Activated CD4-positive, alpha-beta memory T cell treated with anti-CD3 and anti-CD28 coated beads, Interleukin-2, amount 10 ng/mL, durations not matched to agents 7 days and 5 days (primary cell): Measurements from ENCODE around the gene FGF21. TPM values are rescaled to one million over a fixed set of nuclear protein-coding genes. Genes with fewer than 3 reads are reported as not detected.
"Not testable (repeated sequence)": the region's sequence is repeated elsewhere in the genome, so short reads cannot be mapped to it uniquely, and the experiment has no call there.

Source experiments
- CTCF ChIA-PET: fragments of 350-600 bp; sonication (Branson Sonifier 250); formaldehyde crosslinking; loops from one replicate; lab custom pipeline; 2021; ENCODE audit warnings: antibody characterized with exemption, inconsistent platforms; lab: Charles Lee
- POLR2A ChIA-PET: fragments of 350-600 bp; sonication (Branson Sonifier 250); formaldehyde crosslinking; loops from one replicate; lab custom pipeline; 2021; ENCODE audit warnings: antibody characterized with exemption; lab: Charles Lee
- DNase-seq: peaks from one replicate; pipeline ENCODE4 v3.0.0-alpha.2; 2020
- H3K27ac Mint-ChIP-seq: one replicate; pipeline ENCODE4 v1.8.0; 2021; ENCODE audit warnings: mild to moderate bottlenecking, mixed read lengths
- H3K27me3 Mint-ChIP-seq: one replicate; pipeline ENCODE4 v1.8.0; 2021; ENCODE audit warnings: mixed read lengths
- H3K36me3 Mint-ChIP-seq: one replicate; pipeline ENCODE4 v1.8.0; 2021; ENCODE audit warnings: low read depth, mixed read lengths
- H3K4me1 Mint-ChIP-seq: one replicate; pipeline ENCODE4 v1.8.0; 2021; ENCODE audit warnings: mixed read lengths
- H3K4me3 Mint-ChIP-seq: one replicate; pipeline ENCODE4 v1.8.0; 2021; ENCODE audit warnings: mild to moderate bottlenecking, mixed read lengths
- H3K9me3 Mint-ChIP-seq: one replicate; pipeline ENCODE4 v1.8.0; 2021; ENCODE audit warnings: mixed read lengths
- total RNA-seq, 2 experiments: library from RNA; stranded (reverse); gene quantifications; one replicate each; pipeline ENCODE4 v1.2.3, GENCODE V29; 2021

Gene FGF21
- total RNA-seq, 2 experiments from 2014 or later, result not detected

DNA sequence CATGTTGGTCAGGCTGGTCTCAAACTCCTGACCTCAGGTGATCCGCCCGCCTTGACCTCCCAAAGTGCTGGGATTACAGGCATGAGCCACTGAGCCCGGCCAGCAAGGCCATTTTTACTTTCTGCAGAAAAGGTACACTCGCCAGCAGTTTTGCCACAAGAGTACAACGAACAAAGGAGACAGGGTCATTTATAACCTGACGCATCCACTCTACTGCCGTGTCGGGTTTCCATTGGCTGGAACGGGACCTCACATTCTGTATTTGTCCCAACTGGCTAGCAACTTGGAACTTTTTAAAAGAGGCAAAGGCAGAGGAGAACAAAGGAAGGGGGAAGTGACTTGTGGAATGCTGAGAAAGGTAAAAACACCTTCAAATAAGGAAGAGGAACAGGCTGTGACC is 32.0 kb downstream of the FGF21 start:
- DNase-seq, H3K36me3 Mint-ChIP-seq, H3K9me3 Mint-ChIP-seq, H3K27ac Mint-ChIP-seq, H3K4me3 Mint-ChIP-seq, H3K4me1 Mint-ChIP-seq: not testable (repeated sequence)
- POLR2A ChIA-PET, result interaction anchor here (0.9 kb wide), 1 partner anchor 183 kb away, joined by 3 read pairs; no protein-coding TSS in a partner anchor
- peaks cover 13% of the 10 kb centered on the region for H3K27me3 Mint-ChIP-seq
- CTCF ChIA-PET, result interaction anchor here (0.7 to 6.0 kb wide), 28 partner anchors 8 to 330 kb away, joined by 3 to 109 read pairs (median 4); partner anchors contain the start of genes CA11, GYS1, HSD17B14 and NUCB1

DNA sequence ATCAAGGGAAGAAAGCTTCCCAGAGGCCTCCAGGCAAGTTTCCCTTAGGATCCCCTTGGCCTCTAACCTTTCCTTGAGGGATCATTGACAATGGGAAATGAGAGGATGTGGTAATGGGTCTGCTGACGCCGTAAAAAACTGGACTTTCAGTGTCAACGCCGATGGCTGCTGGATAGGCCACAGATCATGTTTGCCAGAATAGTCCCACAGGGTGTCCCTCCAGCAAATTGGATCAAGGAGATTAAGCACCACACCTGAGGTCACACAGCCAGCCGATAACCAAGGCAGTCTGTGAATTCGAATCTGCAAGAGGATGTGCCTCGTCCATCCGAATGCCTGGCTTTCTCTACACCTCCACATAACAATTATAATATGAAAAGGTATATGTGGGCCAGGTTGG is 37.9 kb downstream of the FGF21 start:
- no peaks in the 10 kb centered on the region for H3K36me3 Mint-ChIP-seq
- peaks cover 8% of the 10 kb centered on the region for H3K4me1 Mint-ChIP-seq
- H3K4me3 Mint-ChIP-seq, result no peak overlapping the region
- no peak for DNase-seq
- H3K9me3 Mint-ChIP-seq, result no peaks in the 10 kb centered on the region
- H3K27me3 Mint-ChIP-seq, result no peaks in the 10 kb centered on the region
- ChIA-PET POLR2A (interaction anchor here (0.6 kb wide), 1 partner anchor 47 kb away, joined by 4 read pairs; no protein-coding TSS in a partner anchor), CTCF (interaction anchor here (0.9 to 4.1 kb wide), 4 partner anchors 11 to 49 kb away, joined by 3 to 71 read pairs (median 18); partner anchors contain the start of genes BCAT2 and HSD17B14)
- no peak overlapping the region for H3K27ac Mint-ChIP-seq

DNA sequence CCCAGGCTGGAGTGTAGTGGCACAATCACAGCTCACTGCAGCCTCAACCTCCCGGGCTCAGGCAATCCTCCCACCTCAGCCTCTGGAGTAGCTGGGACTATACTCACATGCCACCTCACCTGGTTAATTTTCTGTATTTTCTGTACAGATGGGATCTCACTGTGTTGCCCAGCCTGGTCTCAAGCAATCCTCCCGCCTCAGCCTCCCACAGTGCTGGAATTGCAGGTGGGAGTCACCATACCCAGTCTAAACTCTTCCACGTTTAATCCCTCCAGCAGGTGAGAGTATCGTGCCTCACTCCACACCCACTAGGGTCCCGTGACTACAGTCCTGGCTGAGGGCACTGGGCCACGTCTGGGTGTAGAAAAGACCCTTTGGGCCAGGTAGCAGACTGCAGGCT is 39.0 kb downstream of the FGF21 start:
- no peak for DNase-seq
- Mint-ChIP-seq H3K27ac (no peak overlapping the region), H3K36me3 (no peaks in the 10 kb centered on the region), H3K4me3 (peak overlapping the region; percentile 90), H3K4me1 (peaks cover 8% of the 10 kb centered on the region), H3K27me3 (no peaks in the 10 kb centered on the region), H3K9me3 (no peaks in the 10 kb centered on the region)
- CTCF ChIA-PET, result interaction anchor here (0.6 to 4.1 kb wide), 7 partner anchors 12 to 177 kb away, joined by 3 to 71 read pairs (median 20); partner anchors contain the start of genes BAX and BCAT2
- POLR2A ChIA-PET, result interaction anchor here (1.6 kb wide), 1 partner anchor 42 kb away, joined by 5 read pairs; the partner anchor contains the start of gene HSD17B14

DNA sequence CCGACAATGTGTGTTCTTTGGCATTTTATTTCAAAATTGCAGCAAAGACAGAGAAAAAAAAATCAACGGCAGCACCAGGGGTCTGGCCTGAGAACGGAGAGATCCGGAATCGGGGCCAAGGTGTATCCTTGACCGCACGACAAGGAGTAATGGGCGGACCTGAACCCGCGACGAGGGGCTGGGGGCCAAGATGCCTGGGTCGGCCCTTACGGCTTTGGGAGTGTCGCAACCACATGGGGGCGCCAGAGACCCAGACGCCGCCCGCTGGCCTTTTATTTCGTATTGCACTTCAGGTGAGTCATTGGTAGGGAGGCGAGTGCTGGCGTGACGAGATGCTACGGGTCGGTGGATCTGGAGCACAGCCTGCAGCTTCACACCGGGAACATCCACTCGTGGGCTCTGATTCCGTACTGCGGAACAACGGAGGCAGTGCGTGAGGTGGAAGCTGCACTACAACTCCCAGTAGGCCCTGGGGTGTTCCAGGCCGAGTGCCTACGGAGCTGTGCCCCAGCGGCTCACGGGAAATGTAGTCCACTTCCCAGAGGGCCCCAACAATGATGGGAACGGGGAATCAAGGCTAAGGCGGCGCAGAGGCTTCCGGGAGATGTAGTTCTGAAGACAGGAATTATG is 39.8 kb downstream of the FGF21 start:
- no peaks in the 10 kb centered on the region for H3K36me3 Mint-ChIP-seq
- H3K4me3 Mint-ChIP-seq, result peak overlapping the region; percentile 90
- ChIA-PET CTCF (interaction anchor here (0.7 to 4.1 kb wide), 34 partner anchors 9 to 303 kb away, joined by 3 to 71 read pairs (median 5); partner anchors contain the start of genes BAX, BCAT2, DHDH and GYS1), POLR2A (interaction anchor here (0.6 to 2.3 kb wide), 7 partner anchors 10 to 176 kb away, joined by 3 to 22 read pairs (median 5); partner anchors contain the start of genes BCAT2 and HSD17B14)
- no peaks in the 10 kb centered on the region for H3K27me3 Mint-ChIP-seq
- DNase-seq, result peak; percentile 89
- peaks cover 8% of the 10 kb centered on the region for H3K4me1 Mint-ChIP-seq
- H3K27ac Mint-ChIP-seq, result peak overlapping the region; percentile 80
- no peaks in the 10 kb centered on the region for H3K9me3 Mint-ChIP-seq

DNA sequence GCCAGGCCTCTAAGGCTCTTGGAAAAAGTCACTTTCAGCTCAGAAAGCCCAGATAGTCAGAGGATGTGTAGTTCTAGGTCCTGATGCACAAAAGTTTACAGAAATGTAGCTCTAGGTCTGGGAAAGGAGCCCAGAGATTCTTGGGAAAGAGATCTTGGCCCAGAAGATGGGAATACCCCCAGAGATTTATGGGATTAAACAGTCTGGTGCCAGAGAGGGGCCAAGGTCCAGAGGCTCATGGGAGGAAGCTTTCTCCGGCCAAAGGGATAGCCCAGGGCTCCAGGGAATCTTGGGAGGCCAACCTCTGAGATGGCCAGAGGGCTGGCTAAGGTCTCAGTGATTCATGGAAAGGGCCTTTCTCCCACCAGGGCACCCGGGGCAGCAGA is 40.4 kb downstream of the FGF21 start:
- Mint-ChIP-seq H3K9me3 (no peaks in the 10 kb centered on the region), H3K4me3 (peak overlapping the region; percentile 90), H3K36me3 (no peaks in the 10 kb centered on the region), H3K4me1 (peaks cover 8% of the 10 kb centered on the region), H3K27me3 (no peaks in the 10 kb centered on the region), H3K27ac (peak overlapping the region; percentile 80)
- ChIA-PET POLR2A (interaction anchor here (0.6 to 2.3 kb wide), 9 partner anchors 10 to 175 kb away, joined by 3 to 22 read pairs (median 4); partner anchors contain the start of genes BCAT2, HSD17B14 and PPP1R15A), CTCF (interaction anchor here (0.6 to 4.1 kb wide), 35 partner anchors 10 to 302 kb away, joined by 3 to 71 read pairs (median 5); partner anchors contain the start of genes BAX, BCAT2, DHDH and GYS1)
- no peak for DNase-seq

DNA sequence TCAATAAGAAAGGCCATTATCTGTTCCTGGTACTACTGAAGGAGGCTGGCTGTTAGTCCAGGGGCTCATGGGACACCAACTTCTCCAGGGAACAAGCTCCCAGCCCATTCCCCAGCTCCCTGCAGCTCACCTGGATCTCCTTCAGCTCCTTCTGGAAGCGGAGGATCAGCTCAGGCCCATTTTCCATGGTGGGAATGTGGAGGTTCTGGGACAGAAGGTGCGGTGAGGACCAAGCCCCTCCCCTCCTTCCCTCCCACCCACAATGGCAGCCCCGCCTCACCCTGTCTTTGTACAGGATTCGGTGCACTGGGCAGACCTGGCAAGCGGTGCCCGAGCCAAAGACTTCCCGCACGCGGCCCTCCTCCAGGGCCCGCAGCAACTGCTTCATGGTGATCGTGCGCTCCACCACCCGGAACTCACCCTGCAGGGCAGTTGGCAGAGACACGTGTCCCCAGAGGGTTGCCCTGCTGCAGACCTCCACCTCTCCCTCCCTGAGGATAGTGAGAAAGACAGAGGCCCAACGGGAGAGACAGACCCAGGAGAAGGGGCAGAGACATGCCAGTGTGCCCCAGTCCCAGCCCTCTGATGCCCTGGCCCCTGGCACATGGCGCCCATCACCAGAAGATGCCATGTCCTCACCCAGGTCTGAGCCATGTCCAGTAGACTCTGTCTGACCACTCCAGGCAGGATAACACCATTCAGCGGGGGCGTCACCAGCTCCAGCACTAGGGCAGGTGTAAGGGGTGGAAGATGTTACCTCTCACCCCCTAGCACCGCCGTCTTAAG is 41.2 kb downstream of the FGF21 start:
- no peak overlapping the region for H3K4me3 Mint-ChIP-seq
- no peak overlapping the region for H3K27ac Mint-ChIP-seq
- ChIA-PET CTCF (interaction anchor here (0.5 to 4.1 kb wide), 10 partner anchors 15 to 196 kb away, joined by 3 to 71 read pairs (median 8); partner anchors contain the start of genes BCAT2, GYS1, HSD17B14 and RUVBL2), POLR2A (interaction anchor here (0.9 to 2.3 kb wide), 6 partner anchors 10 to 174 kb away, joined by 3 to 22 read pairs (median 6); partner anchors contain the start of genes BCAT2 and PPP1R15A)
- no peaks in the 10 kb centered on the region for H3K27me3 Mint-ChIP-seq
- DNase-seq, result no peak
- no peaks in the 10 kb centered on the region for H3K9me3 Mint-ChIP-seq
- peaks cover 8% of the 10 kb centered on the region for H3K4me1 Mint-ChIP-seq
- no peaks in the 10 kb centered on the region for H3K36me3 Mint-ChIP-seq

DNA sequence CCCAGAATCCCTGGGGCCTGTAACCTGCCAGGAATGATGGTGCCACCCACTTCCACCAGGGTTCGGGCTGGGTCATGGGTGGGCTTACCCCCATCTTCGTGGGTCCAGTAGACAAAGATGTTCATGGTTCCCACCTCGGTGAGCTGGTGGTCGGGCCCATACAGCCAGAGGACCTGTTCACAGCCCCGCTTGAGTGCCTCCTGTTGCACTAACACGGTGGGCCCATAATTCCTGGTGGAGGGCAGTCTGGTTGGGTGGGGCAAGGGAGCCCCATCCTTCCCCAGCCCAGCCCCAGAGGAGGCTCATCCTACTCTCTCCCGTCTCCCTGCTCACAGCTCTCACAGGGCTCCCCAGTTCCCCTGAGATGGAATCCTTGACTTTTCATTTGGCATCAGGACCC is 41.8 kb downstream of the FGF21 start:
- H3K9me3 Mint-ChIP-seq, result no peaks in the 10 kb centered on the region
- peaks cover 8% of the 10 kb centered on the region for H3K4me1 Mint-ChIP-seq
- no peak overlapping the region for H3K4me3 Mint-ChIP-seq
- no peak overlapping the region for H3K27ac Mint-ChIP-seq
- no peak for DNase-seq
- H3K36me3 Mint-ChIP-seq, result no peaks in the 10 kb centered on the region
- CTCF ChIA-PET, result interaction anchor here (0.5 kb wide), 1 partner anchor 174 kb away, joined by 3 read pairs; no protein-coding TSS in a partner anchor
- POLR2A ChIA-PET, result interaction anchor here (2.3 kb wide), 1 partner anchor 14 kb away, joined by 22 read pairs; the partner anchor contains the start of gene BCAT2
- no peaks in the 10 kb centered on the region for H3K27me3 Mint-ChIP-seq

DNA sequence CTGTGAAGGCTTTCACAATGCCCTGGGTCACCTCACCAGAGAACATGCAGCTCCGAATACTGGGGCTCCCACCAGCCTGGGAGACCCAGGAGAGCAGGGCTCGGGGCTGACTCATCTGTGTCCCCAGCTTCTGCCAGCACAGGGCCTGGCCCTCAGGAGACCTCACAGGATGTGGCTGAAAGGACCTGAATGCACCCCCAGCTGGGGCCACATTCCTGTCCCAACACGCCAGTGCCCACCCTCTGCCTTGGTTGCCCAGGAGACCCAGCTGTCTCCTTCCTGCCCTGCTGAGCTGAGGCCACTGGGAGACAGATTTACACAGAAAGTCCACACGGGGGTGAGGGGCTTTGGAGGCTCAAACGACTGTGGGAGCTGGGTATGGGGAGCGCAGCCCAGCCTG is 43.6 kb downstream of the FGF21 start:
- Mint-ChIP-seq H3K9me3 (no peaks in the 10 kb centered on the region), H3K27ac (no peak overlapping the region)
- POLR2A ChIA-PET, result no interaction called here

DNA sequence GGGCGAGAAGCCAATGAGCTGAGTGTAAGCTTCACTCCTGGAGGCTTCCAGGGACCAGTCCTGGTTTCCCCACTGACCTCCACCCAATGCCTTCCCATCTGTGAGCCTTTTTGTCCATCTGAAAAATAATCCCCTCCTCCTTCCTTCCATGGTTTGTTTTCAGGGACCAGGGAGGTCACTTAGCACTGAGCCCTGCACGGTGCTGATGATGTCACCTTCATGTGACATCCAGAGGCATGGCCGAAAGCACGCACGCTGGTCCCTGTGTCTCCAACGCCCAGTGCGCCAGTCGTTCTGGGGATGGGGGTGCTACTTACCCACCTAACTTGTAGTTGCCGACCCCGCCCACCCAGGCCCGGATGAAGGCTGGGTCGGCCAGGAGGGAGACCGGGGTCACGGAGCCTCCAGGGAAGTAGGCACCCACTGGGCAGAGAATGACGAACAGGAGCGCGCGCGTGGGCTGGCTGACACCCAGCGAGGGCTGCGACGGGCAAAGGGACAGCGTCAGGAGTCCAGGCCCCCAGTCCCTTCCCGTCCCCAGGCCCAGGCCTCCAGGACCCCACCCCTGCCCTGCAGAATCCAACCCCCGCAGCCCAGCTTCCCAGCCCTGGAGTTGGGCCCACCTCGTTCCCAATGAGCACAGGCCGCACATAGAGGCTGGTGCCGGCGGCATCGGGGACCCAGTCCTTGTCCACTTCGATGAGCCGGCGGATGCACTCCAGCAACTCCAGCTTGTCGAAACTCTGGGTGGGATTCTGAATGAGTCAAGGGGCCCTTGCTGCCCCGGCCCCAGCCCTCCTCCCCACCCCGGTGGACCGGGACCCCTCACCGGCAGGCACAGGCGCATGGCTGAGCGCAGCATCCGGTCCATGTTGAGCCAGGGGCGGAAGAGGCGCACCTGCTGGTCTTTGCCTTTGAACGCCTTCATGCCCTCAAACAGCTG is 44.3 kb downstream of the FGF21 start:
- no peak overlapping the region for H3K27ac Mint-ChIP-seq
- H3K4me3 Mint-ChIP-seq, result no peak overlapping the region
- H3K4me1 Mint-ChIP-seq, result peaks cover 4% of the 10 kb centered on the region
- ChIA-PET POLR2A (interaction anchor here (1.3 kb wide), 1 partner anchor 11 kb away, joined by 4 read pairs; the partner anchor contains the start of gene BCAT2), CTCF (no interaction called here)
- DNase-seq, result no peak
- H3K9me3 Mint-ChIP-seq, result no peaks in the 10 kb centered on the region
- H3K36me3 Mint-ChIP-seq, result no peaks in the 10 kb centered on the region
- H3K27me3 Mint-ChIP-seq, result no peaks in the 10 kb centered on the region

More for the DNA sequence above, 43.6 kb downstream of the FGF21 start:
- H3K4me1 Mint-ChIP-seq, result peaks cover 8% of the 10 kb centered on the region
- H3K36me3 Mint-ChIP-seq, result no peaks in the 10 kb centered on the region
- no peak for DNase-seq
- H3K27me3 Mint-ChIP-seq, result no peaks in the 10 kb centered on the region
- CTCF ChIA-PET, result no interaction called here
- H3K4me3 Mint-ChIP-seq, result no peak overlapping the region

DNA sequence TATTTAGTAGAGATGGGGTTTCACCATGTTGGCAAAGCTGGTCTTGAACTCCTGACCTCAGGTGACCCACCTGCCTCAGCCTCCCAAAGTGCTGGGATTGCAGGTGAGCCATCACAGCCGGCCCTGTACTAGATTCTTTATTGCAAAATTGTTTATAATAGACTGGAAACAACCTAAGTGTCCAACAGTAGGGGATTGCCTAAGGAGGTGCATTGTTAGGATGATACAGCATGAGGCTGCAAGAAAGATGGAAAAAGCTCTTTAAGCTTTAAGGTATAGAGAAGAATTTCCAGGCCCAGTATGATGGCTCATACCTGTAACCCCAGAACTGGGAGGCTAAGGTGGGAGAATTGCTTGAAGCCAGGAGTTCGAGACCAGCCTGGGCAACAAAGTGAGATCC is 47.3 kb downstream of the FGF21 start:
- H3K36me3 Mint-ChIP-seq, result no peaks in the 10 kb centered on the region
- H3K27ac Mint-ChIP-seq, result no peak overlapping the region
- DNase-seq, result no peak
- no peaks in the 10 kb centered on the region for H3K27me3 Mint-ChIP-seq
- peaks cover 3% of the 10 kb centered on the region for H3K4me1 Mint-ChIP-seq
- CTCF ChIA-PET, result interaction anchor here (1.3 to 2.0 kb wide), 3 partner anchors 33 to 191 kb away, joined by 3 to 11 read pairs (median 3); partner anchors contain the start of genes GYS1, HSD17B14 and RUVBL2
- H3K9me3 Mint-ChIP-seq, result no peaks in the 10 kb centered on the region
- POLR2A ChIA-PET, result no interaction called here
- H3K4me3 Mint-ChIP-seq, result no peak overlapping the region

DNA sequence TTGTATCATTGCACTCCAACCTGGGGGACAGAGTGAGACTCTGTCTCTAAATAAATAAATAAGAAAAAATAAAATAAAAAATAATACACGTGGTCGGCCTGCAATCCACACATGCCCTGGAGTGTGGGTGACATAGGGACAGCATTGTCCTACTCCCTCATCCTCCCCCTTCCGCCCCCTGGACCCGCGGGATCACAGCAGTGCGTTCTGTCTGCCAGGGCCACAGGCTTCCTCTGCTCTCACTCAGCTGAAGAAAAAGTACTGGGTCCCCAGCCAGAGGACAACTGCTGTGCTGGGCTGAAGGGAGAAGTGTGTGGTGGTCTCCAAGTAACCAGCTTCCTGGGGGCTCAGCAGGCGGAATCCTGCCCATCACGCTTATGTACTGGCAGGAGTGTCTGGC is 49.2 kb downstream of the FGF21 start:
- Mint-ChIP-seq H3K4me3 (no peak overlapping the region), H3K27me3 (no peaks in the 10 kb centered on the region), H3K36me3 (no peaks in the 10 kb centered on the region), H3K9me3 (no peaks in the 10 kb centered on the region), H3K4me1 (peaks cover 13% of the 10 kb centered on the region), H3K27ac (no peak overlapping the region)
- no peak for DNase-seq
- CTCF ChIA-PET, result no interaction called here
- POLR2A ChIA-PET, result no interaction called here
